ENCODE data around the gene PEPD.

PEPD gene

DNA sequence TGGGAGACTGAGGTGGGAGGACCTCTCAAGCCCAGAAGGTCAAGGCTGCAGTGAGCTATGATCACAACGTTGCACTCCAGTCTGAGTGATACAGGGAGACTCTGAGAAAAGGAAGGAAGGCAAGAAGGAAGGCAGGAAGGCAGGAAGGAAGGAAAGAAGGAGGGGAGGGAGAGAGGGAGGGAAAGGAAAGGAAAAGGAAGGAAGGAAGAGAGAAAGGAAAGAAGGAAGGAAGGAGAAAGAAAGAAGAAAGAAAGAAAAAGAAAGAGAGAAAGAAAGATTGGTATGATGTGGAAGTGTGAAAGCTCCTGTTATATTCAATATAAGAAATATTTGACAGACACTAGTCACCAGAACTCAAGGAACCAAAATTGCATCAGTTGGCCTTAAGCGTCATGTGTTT is 180.6 kb downstream of the PEPD start:
- H3K27me3 Mint-ChIP-seq: peaks cover 21% of the 10 kb centered on the region

DNA sequence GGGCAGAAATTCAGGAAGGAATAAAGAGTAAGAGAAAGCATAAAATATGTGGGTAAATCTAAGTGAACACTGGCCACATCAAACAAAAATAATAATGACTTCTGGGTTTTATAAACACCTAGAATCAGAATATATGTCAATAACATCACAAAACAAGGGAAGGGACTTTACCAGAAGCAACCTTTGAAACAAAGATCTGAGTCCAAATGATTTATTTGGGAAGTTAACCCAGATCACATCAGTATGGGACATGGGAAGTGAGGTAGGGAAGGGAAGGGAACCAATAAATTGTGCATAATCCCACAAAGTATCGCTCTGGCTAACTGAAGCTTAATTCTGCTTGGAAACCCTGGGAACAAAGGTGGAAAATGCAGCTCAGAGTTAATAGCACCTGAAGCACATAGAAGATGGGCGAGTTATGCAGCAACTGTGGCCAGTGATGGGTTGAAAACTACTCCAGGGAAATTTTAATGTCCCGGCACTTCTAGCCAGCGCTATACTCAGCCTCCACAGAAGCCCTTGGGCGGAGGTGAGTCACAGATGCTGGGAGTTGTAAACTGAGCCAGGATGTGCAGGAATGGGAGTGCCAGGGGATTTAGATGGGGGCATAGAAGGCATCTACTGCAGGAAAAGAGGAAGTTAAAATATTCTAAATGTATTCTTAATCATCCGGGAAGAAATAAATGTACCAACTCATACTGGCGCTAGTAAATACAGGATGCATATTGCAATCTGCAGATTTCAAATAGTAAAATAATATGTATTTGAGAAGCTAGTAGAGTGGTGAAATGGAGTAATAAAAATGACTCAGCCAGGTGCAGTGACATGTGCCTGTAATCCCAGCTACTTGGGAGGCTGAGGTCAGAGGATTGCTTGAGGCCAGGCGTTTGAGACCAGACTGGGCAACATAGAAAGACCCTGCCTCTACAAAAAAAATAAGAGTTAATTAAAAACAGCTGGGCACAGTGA is 182.3 kb downstream of the PEPD start:
- H3K27me3 Mint-ChIP-seq: peaks cover 16% of the 10 kb centered on the region

More for the DNA sequence above, 180.6 kb downstream of the PEPD start:
- DNase-seq (ENCODE audit: low spot score in 2 of 2) (no peak), ATAC-seq (ENCODE audit: low read depth) (no peak)
- Mint-ChIP-seq H3K27ac (no peak overlapping the region), H3K9me3 (peaks cover 2% of the 10 kb centered on the region), H3K4me3 (no peak overlapping the region), H3K36me3 (peaks cover 3% of the 10 kb centered on the region), H3K4me1 (no peaks in the 10 kb centered on the region)

More for the DNA sequence above, 182.3 kb downstream of the PEPD start:
- Mint-ChIP-seq H3K27ac (no peak overlapping the region), H3K9me3 (peaks cover 2% of the 10 kb centered on the region), H3K4me1 (no peaks in the 10 kb centered on the region), H3K36me3 (peaks cover 3% of the 10 kb centered on the region), H3K4me3 (no peak overlapping the region)
- ATAC-seq (ENCODE audit: low read depth) (no peak), DNase-seq (ENCODE audit: low spot score in 2 of 2) (no peak)

Measured in memory B cell (primary cell).